Gastrocnemius medialis (tissue), 4 donors: Measurements from ENCODE around the gene PTPN7. TPM values are rescaled to one million over a fixed set of nuclear protein-coding genes. Genes with fewer than 3 reads are reported as not detected.
A peak's percentile ranks its signal among the peaks of the same experiment; 100 is the strongest.
"Not testable (repeated sequence)": the region's sequence is repeated elsewhere in the genome, so short reads cannot be mapped to it uniquely, and the experiment has no call there.

ENCODE experiments used
- ATAC-seq, 2 donors: fragments of 150-250 bp; one replicate each; pipeline ENCODE4 v1.9.1; 2016
- DNase-seq, 2 donors: peaks; one replicate each; pipeline ENCODE4 v3.0.0-alpha.2; 2019
- H3K27ac ChIP-seq, 4 donors: fragments of 200-600 bp; sonication (generic); 1 replicate in 1 of 4; 2 replicates in 3 of 4; pipeline ENCODE4 v1.5.1; 2016 to 2018; ENCODE audit warnings: mild to moderate bottlenecking in 2 of 4, moderate library complexity in 1 of 4
- H3K27me3 ChIP-seq, 3 donors: fragments of 200-600 bp; sonication (generic) in 2 of 3; 1 replicate in 1 of 3; 2 replicates in 2 of 3; pipeline versions ENCODE4 v1.5.1 to v1.6.0; 2016 to 2019; ENCODE audit warnings: mild to moderate bottlenecking in 1 of 3, moderate library complexity in 1 of 3
- H3K36me3 ChIP-seq, 2 donors: fragments of 200-600 bp; sonication (generic) in 1 of 2; one replicate each; pipeline ENCODE4 v1.5.1; 2017 to 2018
- H3K4me1 ChIP-seq, 2 donors: fragments of 200-600 bp; sonication (generic) in 1 of 2; one replicate each; pipeline ENCODE4 v1.5.1; 2016 to 2017; ENCODE audit warnings: mild to moderate bottlenecking in 2 of 2
- H3K4me3 ChIP-seq, 4 donors: fragments of 200-600 bp; sonication (generic) in 3 of 4; 1 replicate in 1 of 4; 2 replicates in 3 of 4; pipeline ENCODE4 v1.5.1; 2016 to 2019; ENCODE audit warnings: mild to moderate bottlenecking in 2 of 4
- H3K9me3 ChIP-seq, 3 donors: fragments of 200-600 bp; sonication (generic) in 2 of 3; 1 replicate in 1 of 3; 2 replicates in 2 of 3; pipeline ENCODE4 v1.5.1; 2016 to 2019
- POLR2A ChIP-seq, 2 donors: fragments of 450-650 bp; IDR thresholded peaks; one replicate each; pipeline ENCODE4 v1.6.1; 2017; ENCODE audit warnings: antibody characterized with exemption in 2 of 2, mild to moderate bottlenecking in 2 of 2, moderate library complexity in 2 of 2
- in situ Hi-C, 4 donors: fragments of 200-750 bp; cut with MboI; loops; one replicate each; pipeline versions ENCODE4 v1.15.0 to v1.8.0; 2017; ENCODE audit warnings: low sequenced_read_pairs in 4 of 4
- intact Hi-C: fragments of 100-400 bp; cut with DNase I; formaldehyde crosslinking; loops from one replicate; pipeline ENCODE4 v1.15.1; 2023; ENCODE audit warnings: low total_unique reads
- total RNA-seq, 4 donors: library from RNA; depleted of rRNA; stranded (reverse); fragments of >200 nt; gene quantifications; one replicate each; pipeline versions ENCODE4 v1.1.0 to v1.2.3, GENCODE V29; 2016
- TF ChIP-seq, protein P1 (sequence below), 5 experiments: fragments of 450-650 bp in 3 of 5; fragments of 200-600 bp in 2 of 5; sonication (generic) in 2 of 5; IDR thresholded peaks in 4 of 5; conservative IDR thresholded peaks in 1 of 5; 1 replicate in 4 of 5; 2 replicates in 1 of 5; pipeline ENCODE4 v1.5.1; 2016 to 2019; ENCODE audit warnings: antibody characterized with exemption in 5 of 5, mild to moderate bottlenecking in 3 of 5, moderate library complexity in 3 of 5

The PTPN7 gene
- total RNA-seq, 4 donors from 2014 or later, result 0.19 to 0.76 (median 0.49) TPM

DNA sequence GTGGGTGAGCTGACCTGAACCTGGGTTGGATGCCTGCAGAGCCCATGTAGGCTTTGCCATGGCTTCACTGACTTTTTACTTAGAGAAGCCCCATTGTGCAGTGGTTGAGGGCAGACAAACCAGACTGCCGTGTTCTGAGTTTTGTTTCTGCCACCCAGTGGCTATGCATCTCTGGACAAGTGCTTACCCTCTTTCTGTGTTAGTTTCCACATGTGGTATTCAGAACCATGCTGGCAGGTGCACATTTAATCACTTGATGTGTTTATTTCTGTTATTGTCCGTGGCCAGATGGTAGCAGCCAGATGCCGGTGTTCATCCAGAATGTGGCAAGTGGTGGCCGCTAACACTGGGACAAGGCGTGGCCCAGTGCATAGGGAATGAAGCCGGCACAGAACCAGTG lies 10.3 kb upstream of the PTPN7 start:
- H3K27me3 ChIP-seq, result no peaks in the 10 kb centered on the region
- peak in 1 of 2 donors; percentile 22 for ATAC-seq
- no peaks in the 10 kb centered on the region for H3K36me3 ChIP-seq
- intact Hi-C loops (no loop called here), in situ Hi-C loops (loop anchor here in 1 of 4 donors (10.0 kb wide), 1 partner anchor 544 kb away; the partner anchor contains the start of gene SYT2)
- no peak overlapping the region for H3K27ac ChIP-seq
- TF ChIP-seq, protein P1, sequence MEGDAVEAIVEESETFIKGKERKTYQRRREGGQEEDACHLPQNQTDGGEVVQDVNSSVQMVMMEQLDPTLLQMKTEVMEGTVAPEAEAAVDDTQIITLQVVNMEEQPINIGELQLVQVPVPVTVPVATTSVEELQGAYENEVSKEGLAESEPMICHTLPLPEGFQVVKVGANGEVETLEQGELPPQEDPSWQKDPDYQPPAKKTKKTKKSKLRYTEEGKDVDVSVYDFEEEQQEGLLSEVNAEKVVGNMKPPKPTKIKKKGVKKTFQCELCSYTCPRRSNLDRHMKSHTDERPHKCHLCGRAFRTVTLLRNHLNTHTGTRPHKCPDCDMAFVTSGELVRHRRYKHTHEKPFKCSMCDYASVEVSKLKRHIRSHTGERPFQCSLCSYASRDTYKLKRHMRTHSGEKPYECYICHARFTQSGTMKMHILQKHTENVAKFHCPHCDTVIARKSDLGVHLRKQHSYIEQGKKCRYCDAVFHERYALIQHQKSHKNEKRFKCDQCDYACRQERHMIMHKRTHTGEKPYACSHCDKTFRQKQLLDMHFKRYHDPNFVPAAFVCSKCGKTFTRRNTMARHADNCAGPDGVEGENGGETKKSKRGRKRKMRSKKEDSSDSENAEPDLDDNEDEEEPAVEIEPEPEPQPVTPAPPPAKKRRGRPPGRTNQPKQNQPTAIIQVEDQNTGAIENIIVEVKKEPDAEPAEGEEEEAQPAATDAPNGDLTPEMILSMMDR (IDR thresholded peaks at IDR 0.05 in 4 of 5, conservative IDR thresholded peaks at IDR 0.05 in 1 of 5), result no peak
- no peak for TF ChIP-seq POLR2A (IDR thresholded peaks at IDR 0.05)
- no peak overlapping the region for H3K4me3 ChIP-seq
- no peaks in the 10 kb centered on the region for H3K4me1 ChIP-seq
- H3K9me3 ChIP-seq, result no peaks in the 10 kb centered on the region
- DNase-seq, result no peak

DNA sequence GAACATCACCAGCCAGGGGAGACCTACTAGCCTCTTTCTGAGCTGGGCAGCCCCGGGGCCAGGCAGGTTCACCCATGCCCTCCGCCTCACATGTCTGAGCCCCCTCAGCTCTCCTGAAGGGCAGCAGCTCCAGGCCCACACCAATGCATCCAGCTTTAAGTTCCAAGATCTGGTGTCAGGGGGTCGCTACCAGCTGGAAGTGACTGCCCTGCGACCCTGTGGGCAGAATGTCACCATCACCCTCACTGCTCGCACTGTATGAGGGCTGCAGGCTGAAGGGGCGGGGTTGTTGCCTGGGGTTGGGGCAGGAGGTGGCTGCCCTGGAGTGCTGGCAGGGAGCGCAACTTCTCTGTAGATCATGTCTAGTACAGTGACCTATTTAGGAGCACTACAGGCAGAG lies 8.5 kb upstream of the PTPN7 start:
- Histone ChIP-seq H3K9me3 (no peaks in the 10 kb centered on the region), H3K27ac (no peak overlapping the region), H3K27me3 (no peaks in the 10 kb centered on the region), H3K36me3 (no peaks in the 10 kb centered on the region), H3K4me3 (no peak overlapping the region), H3K4me1 (no peaks in the 10 kb centered on the region)
- intact Hi-C loops (no loop called here), in situ Hi-C loops (no loop called here)
- ATAC-seq (no peak), DNase-seq (no peak)
- no peak for TF ChIP-seq POLR2A (IDR thresholded peaks at IDR 0.05)
- TF ChIP-seq, protein P1 (IDR thresholded peaks at IDR 0.05 in 4 of 5, conservative IDR thresholded peaks at IDR 0.05 in 1 of 5), result no peak

DNA sequence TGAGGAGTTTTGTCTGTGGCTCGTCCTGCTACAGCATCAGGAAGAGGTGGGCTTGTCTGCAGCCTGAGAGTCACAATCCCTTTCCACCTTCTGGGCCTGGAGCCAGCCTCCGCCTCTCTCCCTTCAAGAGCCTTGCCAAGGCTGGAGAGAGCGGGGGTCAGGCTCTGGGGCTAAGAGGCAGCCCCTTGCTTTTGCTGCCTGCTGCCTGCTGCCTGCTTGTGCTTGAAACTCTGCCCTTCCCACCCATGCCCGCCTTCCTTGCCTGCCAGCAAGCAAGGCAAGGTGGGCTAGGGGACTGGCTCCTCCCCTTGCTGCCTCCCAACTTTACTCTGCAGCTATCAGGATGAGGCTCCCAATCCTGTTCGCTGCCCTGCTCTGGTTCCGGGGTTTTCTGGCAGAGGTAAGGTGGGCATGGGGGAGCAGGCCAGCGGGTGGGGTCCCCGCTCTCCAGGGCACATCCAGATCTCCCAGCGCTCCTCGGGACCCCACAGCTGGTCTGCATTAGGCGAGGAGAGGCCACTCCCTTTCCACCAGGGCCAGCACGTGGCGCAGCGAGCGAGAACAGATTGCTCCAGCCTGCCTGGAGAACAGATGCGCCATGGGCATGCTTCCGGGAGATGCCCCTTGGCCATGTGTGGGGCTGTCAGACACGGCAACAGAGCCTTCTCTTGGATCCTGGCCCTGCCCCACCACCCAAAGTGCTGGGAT lies 7.5 kb upstream of the PTPN7 start:
- Histone ChIP-seq H3K4me1 (no peaks in the 10 kb centered on the region), H3K4me3 (no peak overlapping the region), H3K27me3 (no peaks in the 10 kb centered on the region), H3K36me3 (no peaks in the 10 kb centered on the region), H3K9me3 (no peaks in the 10 kb centered on the region), H3K27ac (no peak overlapping the region)
- intact Hi-C loops (no loop called here), in situ Hi-C loops (no loop called here)
- DNase-seq (no peak), ATAC-seq (no peak)
- TF ChIP-seq POLR2A (IDR thresholded peaks at IDR 0.05), result no peak
- TF ChIP-seq, protein P1 (IDR thresholded peaks at IDR 0.05 in 4 of 5, conservative IDR thresholded peaks at IDR 0.05 in 1 of 5), result no peak

DNA sequence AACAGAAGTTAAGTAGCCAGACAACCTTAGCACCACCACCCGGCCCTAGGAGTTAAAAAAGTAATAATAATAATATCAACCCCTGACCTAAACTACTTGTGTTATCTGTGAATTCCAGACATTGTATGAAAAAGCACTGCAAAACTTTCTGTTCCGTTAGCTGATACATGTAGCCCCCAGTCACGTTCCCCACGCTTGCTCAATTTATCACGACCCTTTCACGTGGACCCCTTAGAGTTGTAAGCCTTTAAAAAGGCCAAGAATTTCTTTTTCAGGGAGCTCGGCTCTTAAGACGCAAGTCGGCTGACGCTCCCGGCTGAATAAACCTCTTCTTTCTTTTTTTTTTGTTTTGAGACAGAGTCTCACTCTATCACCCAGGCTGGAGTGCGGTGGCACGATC lies 6.7 kb upstream of the PTPN7 start:
- H3K27ac ChIP-seq, H3K36me3 ChIP-seq, H3K4me1 ChIP-seq, DNase-seq, ATAC-seq, in situ Hi-C loops, H3K9me3 ChIP-seq, H3K27me3 ChIP-seq, intact Hi-C loops, H3K4me3 ChIP-seq: not testable (repeated sequence)

DNA sequence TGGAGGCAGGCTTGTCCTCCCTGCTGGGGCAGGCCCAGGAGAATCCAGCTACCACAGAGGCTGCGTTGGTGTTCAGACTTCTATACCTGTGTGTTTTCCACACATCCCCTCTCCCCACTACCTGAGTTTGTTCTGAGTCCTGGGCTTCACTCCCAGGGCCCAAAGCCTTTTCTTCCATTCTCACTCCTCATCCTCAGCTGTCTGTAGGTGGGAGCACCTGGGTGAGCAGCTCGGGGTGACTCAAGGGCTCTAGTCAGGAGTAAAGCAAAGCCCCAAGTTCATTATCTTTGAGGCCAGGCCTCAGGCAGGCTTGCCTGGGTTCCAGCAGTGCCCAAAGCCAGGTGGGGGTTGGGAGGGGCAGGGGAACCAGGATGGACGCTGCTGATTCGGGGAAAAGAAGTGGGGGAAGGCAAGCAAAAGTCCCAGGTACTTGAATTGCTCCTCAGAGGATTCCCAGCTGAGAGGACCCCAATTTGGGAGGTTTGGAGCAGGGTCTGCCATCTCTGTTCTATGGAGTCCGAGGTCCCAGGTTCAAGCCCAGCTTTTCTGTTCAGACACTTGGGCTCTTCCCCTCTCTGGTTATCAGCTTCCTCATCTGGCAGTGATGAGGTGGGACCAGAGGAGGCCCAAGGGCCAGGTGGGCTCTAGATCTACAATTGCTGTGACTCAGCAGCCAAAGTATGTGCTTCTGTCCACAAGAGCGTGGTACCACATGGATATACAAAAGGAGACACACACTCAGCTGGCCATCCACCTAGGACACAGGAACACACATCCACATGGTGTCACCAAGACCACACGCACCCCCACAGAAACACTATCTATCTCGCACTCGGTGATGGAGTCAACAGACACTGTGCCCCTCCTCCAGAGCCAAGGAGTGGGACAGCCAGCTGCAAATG lies 5.8 kb upstream of the PTPN7 start:
- Histone ChIP-seq H3K27me3 (no peaks in the 10 kb centered on the region), H3K9me3 (no peaks in the 10 kb centered on the region), H3K27ac (no peak overlapping the region), H3K36me3 (no peaks in the 10 kb centered on the region), H3K4me1 (no peaks in the 10 kb centered on the region), H3K4me3 (no peak overlapping the region)
- no peak for DNase-seq
- TF ChIP-seq, protein P1 (IDR thresholded peaks at IDR 0.05 in 4 of 5, conservative IDR thresholded peaks at IDR 0.05 in 1 of 5), result no peak
- no peak for TF ChIP-seq POLR2A (IDR thresholded peaks at IDR 0.05)
- in situ Hi-C loops (no loop called here), intact Hi-C loops (no loop called here)
- ATAC-seq, result no peak
